Measurements from ENCODE around the gene HES3.

GRCh38 chr1:6260961-6261614 is 17.1 kb downstream of the HES3 start, which contains the start of gene GPR153:
- TF ChIP-seq CTCF (IDR thresholded peaks at IDR 0.05) (no peak), EZH2 (IDR thresholded peaks at IDR 0.05; ENCODE audit: borderline replicate concordance, insufficient read depth, low read depth, low read length, poor library complexity, severe bottlenecking) (no peak)
